Fibroblast of pulmonary artery (primary cell): ENCODE data around the gene CIDEA.
A peak's percentile ranks its signal among the peaks of the same experiment; 100 is the strongest.

Experiments used
- DNase-seq: peaks from one replicate; pipeline ENCODE4 v3.0.0-alpha.2; 2010; ENCODE audit warnings: low read depth
- H3K4me3 ChIP-seq: replicated peaks from 2 replicates; pipeline ENCODE4 v1.5.1; 2011; ENCODE audit warnings: low read depth, mild to moderate bottlenecking, control low read depth, low read length, moderate library complexity
- CTCF ChIP-seq: IDR thresholded peaks from 2 replicates; pipeline ENCODE4 v1.5.1; 2011; ENCODE audit warnings: mild to moderate bottlenecking, control low read depth, low read length, inconsistent platforms; ENCODE audit errors: missing control alignments

The CIDEA gene

GRCh38 chr18:12317664-12318333 lies 63.6 kb downstream of the CIDEA start:
- DNase-seq, result peak; percentile 74

GRCh38 chr18:12318334-12318697 lies 64.2 kb downstream of the CIDEA start:
- no peak for DNase-seq
- TF ChIP-seq CTCF, result no peak
- no peak overlapping the region for H3K4me3 ChIP-seq

More at GRCh38 chr18:12317664-12318333, 63.6 kb downstream of the CIDEA start:
- H3K4me3 ChIP-seq, result no peak overlapping the region
- no peak for TF ChIP-seq CTCF

- no peak for TF ChIP-seq CTCF
- H3K4me3 ChIP-seq, result no peak overlapping the region
- no peak for DNase-seq
Observed at GRCh38 chr18:12318857-12319256, 64.7 kb downstream of the CIDEA start.

GRCh38 chr18:12321333-12321732 lies 67.2 kb downstream of the CIDEA start:
- DNase-seq, result no peak
- no peak overlapping the region for H3K4me3 ChIP-seq
- no peak for TF ChIP-seq CTCF

GRCh38 chr18:12324991-12325725 lies 71.0 kb downstream of the CIDEA start:
- no peak for DNase-seq
- H3K4me3 ChIP-seq, result no peak overlapping the region
- TF ChIP-seq CTCF, result no peak

- no peak for TF ChIP-seq CTCF
- DNase-seq, result no peak
- H3K4me3 ChIP-seq, result no peak overlapping the region
Observed at GRCh38 chr18:12325726-12326245, 71.6 kb downstream of the CIDEA start.
